GM03348 (cell line): ENCODE data around the gene WDFY2.
"Not testable (repeated sequence)": the region's sequence is repeated elsewhere in the genome, so short reads cannot be mapped to it uniquely, and the experiment has no call there.

ENCODE experiments used
- DNase-seq: peaks from one replicate; pipeline ENCODE4 v3.0.0; 2012; ENCODE audit warnings: low spot score

WDFY2 gene

DNA sequence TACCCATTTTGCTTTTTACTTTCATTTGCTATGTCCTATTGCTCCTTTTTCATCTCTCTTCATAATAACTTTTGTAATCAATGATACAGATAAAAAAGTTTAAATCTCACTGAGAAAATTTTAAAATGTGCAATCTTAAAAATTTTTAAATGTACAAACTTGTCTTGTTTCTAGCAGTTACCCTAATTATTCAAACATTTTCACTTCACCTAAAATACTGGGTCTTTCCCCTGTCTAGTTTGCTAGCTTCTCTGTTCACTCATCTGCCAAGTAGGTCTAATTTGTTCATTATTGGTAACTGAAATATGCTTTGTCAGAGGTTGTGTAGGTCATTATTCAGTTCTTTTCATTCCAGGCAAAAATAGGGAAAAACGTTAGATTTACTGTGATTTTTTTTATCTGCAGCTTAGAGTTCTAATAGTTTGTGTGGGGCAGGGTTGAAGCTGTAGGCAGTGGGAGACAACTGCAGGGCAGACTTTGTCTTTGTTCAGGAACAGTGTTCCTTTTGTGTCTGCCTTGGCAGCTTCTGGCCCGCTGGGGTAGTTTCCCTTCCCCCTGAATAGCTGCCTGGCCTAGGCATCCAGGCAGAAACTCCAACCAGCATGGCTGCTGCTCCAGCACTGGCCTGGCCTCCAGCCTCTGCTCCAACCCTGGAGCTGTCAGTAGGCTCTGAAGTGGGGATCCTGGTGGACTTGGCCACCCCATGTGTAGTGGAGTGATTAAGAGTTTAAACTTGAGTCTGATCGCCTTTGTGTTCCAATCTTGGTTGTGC lies 48.5 kb downstream of the WDFY2 start:
- no peak for DNase-seq

DNA sequence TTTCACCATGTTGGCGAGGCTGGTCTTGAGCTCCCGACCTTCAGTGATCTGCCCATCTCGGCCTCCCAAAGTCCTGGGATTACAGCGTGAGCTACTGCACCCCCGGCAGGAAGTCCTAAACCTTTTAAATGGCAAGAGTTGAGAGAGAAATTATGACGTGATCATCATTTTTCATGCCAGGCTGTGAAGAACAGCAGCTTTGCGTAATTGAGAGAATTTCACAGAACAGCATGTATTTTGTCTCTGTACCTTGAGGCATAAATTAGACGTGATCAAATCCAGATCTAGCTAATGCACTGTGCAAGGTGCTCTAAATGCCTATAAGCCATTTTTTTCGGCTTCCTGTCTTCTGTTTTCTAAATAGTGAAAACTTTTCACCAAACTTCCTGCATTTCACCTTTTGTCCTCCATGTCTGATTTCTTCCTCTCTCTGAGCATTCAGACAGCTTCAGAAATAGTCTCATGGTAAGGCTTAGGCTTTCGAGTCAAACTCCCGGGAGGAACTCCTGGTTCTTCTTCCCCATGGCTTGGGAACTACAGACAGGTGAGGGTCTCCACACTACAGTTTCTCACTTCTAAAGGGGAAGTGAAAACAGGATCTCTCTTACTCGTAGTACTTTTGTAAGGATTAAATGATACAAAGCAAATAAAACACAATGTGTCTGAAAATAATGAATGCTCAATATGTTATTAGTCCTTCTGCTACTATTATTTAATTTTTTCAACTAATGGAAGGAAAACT lies 51.0 kb downstream of the WDFY2 start:
- no peak for DNase-seq

GRCh38 chr13:51636349-51636890 lies 52.2 kb downstream of the WDFY2 start:
- DNase-seq: no peak

- no peak for DNase-seq
Observed at GRCh38 chr13:51637852-51638215, 53.6 kb downstream of the WDFY2 start.

DNA sequence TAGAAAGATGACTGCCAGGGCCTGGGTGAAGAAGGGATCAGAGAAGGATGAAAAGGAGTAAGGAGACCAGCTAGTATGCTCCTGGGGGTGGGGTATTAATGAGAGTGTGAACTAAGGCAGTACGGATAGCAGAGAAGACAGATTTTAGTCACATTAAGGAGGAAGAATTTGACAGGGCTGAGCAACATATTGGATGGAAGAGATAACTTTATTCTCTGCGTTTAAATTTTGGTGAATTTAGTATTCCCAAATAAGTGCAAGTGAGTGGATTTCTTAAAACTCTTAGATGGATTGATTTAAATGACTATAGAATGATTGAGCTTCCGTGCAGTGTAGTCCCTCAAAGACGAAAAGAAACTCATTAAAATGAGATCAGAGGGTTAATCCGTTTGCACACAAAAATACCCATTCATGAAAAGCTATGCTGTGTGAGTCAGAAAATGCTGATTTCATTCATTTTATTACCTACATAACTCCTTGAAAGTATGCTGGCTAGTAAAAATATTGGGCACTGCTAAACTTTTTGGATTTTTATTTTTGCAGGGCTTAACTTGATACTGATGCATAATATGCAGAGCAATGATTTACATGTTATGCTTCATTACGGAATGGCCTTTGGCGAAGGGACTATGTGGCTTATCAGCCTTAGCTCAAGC lies 54.1 kb downstream of the WDFY2 start:
- DNase-seq: no peak

DNA sequence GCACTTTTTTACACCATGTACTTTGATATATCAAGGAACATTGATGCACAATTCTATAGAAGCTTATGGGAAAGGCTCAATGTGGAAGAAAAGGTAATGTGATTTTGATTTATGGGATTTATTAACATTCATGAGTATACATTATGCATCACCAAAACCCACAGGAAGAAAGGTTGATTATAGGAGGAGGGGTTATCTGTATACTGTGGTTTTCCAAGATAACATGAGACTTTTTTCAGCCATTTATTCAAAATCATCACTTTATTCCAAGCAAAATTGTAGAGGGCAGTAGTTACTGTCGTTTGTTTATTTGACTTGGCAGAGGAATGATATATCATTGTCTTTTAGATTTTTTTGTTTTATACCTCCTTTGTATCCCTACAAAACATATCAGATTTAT lies 54.9 kb downstream of the WDFY2 start:
- DNase-seq: no peak

DNA sequence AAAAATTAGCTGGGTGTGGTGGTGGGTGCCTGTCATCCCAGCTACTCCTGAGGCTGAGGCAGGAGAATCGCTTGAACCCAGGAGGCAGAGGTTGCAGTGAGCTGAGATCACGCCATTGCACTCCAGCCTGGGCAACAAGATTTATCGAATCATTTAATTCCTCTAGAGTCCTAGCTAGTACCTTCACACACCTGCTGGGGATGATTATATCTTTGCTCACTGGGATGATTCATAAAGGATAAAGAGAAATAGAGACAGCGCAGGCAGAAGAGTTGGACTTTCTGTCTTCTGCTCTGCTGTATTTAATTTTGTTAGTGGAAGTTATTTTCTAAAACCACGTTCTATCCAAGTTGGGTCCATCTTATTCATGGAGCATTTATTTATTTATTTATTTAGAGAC lies 56.4 kb downstream of the WDFY2 start:
- DNase-seq: not testable (repeated sequence)

DNA sequence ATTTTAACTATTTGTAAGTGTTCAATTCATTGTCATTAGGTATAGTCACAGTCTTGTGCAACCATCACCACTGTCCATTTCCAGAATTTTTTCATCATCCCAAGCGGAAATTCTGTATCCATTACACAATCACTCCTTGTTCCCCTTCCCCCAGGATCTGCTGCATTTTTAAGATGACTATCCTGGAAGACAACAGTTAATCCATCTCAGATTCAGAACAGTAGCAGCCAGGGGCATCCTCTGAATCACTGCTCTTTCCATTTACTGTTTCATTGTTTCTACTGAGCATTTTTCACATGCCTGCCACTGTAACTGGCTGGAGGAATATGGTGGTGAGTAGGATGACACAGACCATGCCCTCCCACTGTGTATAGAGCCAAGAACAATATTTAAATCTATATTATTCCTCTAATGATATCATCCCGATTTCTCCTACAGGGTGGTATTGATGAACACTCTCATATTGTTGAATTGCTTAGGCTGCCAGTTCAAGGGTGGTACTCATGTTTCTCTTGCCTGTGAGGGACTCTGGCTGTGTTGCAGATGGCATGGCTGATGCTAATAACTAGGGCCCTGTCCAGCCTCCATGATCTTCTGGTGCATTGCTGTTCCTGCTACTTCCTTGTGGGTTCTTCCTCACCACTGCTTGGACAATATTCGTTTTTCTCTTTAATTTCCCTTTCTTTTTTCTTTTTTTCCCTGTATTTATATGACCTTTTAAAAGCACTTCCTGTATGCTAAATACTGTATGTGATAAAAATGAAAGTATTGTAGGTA lies 59.0 kb downstream of the WDFY2 start:
- DNase-seq: peak; percentile 82

DNA sequence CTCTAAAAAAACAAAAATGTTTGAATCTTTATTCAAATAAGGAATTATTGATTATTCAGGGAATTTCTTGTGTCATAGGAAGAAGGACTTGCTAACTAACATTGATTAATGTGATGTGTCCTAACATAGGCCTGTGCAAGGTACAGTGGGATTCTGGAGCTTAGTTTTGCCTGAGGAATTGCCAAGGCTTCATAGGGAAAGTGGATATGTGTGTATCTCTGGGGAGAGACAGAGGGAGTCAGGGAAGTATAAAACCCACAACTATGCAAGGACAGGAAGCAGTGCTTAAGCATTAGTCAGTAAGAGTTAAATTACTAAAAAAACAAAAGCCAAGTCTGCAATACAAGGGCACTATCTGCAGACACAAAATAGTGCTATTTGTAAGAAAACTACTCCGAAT lies 59.6 kb downstream of the WDFY2 start:
- peak; percentile 80 for DNase-seq

GRCh38 chr13:51644654-51645053 lies 60.4 kb downstream of the WDFY2 start:
- no peak for DNase-seq

DNA sequence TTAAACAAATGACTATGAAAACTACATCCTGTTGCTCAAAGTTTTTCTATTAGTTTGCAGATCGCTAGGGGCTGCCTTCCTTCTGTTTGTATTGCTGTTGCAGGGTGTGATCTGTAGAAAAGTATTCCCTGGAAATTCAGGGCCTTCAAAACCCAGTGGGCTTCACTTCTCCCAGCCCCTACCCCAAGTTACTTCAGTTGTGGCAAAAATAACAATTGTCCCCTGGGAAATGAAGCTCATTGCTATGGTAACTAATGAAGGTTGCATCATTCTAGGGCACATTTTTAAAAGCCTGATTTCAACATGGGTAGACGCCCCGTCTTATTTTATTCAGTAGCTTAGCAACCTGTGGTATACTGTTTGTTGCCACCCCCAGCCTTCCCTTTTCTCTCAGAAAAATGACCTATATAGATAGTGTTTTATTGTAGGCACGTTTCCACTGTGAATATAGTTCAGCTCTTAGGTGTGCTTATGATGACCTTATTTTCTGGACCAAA lies 60.9 kb downstream of the WDFY2 start:
- DNase-seq: peak; percentile 68

DNA sequence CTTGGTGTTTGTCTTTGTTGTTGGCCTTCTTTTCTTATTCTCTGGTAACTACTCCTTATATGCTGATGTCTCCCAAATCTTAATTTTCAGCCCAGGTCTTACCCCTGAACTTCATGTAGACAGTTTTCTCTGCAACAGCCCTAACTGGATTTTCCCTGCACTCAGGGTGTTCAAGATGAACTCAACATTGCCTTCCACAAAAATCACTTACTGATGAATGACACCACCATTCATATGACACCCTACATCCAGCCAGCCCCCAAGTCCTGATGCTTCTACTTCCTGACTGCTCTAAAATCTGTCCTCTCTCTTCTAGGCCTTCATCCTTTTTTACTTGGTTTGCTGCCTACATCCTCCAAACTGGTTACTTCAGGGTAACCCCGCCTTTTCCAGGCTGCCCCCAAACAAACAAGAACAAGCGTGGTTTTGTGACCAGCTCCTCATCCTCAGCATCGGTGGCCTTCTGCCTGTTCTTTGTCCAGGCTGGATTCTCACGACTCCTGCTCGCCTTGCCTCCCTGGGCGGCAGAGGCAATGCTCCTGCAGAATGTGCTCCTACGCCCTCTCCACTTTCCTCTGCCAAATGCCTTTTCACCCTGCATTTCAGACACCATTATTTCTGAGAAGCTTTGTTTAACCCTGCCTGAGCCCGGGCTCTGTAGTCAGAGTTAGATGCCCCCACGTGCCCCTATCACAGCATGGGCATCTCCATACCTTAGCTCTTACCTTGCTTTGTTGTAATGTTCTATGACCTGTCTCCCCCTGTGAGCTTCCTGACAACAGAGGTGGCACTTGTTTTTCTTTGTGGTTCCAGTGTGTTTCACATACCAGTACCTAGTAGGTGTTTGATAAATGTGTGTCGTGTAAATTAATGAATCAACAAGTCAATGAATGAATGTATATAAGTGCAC lies 61.8 kb downstream of the WDFY2 start:
- DNase-seq: no peak

- DNase-seq: no peak
Observed at GRCh38 chr13:51647067-51647466, 62.8 kb downstream of the WDFY2 start.

DNA sequence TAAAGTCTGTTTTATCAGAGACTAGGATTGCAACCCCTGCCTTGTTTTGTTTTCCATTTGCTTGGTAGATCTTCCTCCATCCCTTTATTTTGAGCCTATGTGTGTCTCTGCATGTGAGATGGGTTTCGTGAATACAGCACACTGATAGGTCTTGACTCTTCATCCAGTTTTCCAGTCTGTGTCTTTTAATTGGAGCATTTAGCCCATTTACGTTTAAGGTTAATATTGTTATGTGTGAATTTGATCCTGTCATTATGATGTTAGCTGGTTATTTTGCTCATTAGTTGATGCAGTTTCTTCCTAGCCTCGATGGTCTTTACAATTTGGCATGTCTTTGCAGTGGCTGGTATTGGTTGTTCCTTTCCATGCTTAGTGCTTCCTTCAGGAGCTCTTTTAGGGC lies 67.9 kb downstream of the WDFY2 start:
- not testable (repeated sequence) for DNase-seq

DNA sequence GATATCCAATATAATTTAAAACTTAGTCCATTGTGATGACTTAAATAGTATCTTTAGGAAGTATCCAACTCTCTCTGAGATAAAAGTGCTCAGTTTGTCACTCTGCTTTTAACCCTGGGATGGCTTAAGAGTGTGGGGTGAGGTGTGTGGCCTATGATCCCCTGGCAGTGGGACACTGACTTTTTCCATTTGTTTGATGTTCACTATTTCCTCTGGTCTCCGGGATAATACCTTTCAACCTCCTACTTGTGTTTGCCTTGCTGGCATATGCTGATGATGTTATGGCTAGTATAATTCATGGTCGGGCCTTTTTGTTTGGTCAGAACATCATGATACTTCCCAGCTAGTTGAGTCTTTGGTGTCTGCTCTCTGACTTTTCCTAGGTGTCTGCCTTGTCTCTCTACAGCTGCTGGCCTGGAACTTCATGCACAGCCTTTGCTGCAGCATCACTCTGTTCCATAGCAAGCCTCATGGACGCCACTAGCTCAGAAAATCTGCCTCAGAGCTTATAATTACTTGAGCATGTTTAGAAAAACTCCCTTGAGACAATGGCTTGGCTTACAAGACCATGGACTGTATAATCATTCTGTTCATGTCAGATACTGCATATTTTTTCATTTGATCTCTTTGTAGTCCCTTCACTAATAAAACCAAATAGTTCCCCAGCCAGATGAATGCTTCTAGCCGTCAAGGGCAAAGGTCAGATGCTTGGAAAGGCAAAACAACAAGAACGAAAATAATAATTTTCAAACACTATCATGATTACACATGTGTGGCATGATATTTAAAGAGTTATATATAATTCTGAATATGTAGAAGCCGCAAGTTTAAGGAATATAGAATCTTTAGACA lies 75.2 kb downstream of the WDFY2 start:
- DNase-seq: peak; percentile 16

DNA sequence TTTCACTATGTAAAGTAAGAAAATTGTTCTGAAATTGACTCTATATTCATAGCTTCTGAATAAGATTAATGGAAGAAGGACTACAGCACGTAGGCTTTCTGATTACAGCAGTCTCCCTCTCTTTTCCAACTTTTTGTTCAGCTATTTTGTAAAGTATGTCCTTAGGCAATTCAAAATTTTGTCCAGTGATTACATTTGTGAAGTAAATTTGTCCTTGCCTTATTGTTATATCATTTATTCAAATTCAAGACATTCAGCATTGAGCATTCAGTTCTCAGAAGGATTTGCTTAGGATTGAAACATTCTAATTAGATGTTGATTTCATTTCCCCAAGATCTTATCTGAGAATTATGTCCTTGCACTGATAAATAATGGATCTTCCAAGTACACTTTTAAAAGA lies 76.6 kb downstream of the WDFY2 start:
- DNase-seq: no peak

DNA sequence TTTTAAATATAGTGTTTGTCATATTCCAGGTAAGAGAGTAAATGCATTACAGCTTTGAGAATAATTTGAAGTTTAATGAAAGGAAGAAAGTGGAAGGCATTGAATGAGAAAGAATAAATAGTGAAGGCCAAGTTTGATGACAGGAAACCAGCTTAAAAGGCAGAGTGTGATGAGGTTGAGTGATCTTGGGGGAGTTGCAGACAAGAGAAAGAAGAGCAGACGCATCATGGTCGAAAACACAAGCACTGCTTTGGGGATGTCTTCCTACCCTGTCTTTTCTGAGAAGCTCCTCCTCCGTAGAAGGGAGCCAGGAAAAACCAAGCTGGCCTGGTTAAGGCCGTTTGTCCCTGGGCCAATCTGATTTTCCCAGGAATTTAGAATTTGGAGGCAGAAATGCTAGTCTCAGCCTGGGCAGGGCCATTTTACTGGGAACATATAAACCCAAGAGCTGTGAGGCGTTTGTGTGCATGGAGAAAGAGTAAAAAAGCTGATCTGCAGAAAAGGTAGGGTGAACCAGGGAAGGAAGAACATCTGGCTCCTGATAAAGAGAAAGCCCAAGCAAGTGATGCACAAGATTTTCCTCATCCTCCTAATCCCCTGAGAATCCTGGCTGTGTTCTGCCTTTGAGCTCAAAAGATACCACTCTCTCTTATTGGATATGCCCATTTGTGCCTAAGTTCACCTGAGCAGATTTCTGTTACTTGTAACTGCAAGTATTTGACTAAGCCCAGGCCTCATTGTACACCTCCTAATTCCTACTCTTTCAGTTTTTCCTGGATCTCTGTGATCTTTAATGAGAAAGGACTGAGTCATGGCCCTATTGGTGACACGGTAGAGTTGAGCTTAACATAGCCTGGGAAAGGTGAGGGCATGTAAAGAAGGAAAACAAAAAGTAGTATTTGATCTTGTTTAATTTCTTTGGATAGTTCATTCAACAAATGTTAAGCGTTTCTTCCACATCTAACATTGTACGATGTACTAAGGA lies 80.0 kb downstream of the WDFY2 start:
- DNase-seq: no peak

GRCh38 chr13:51665456-51665855 lies 81.2 kb downstream of the WDFY2 start:
- DNase-seq: no peak

DNA sequence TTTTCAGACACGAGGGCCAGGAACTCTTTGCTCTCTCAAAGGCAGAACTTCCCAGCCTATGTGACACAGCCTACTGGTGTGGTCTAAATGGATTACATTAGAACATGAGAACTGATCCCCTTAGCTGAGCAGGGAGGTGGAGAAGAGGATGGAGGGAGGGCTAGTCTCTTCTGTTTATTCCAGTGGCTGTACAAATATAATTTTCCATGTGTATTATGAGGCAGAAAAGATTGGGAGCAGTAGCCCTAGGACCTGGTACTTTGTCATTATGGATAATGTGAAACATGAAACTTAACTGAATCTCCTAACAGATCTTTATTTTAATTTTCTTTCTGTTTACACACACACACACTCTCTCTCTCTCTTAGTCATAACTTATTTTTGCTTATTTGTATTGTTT lies 82.1 kb downstream of the WDFY2 start:
- no peak for DNase-seq
